GM21717 (cell line): ENCODE measurements around the gene GSG1L2.

Experiments
- ATAC-seq: cut with Tn5 transposase; IDR thresholded peaks from one replicate; pipeline ENCODE4 v1.9.1; 2021; ENCODE audit warnings: mild to moderate bottlenecking, moderate library complexity; ENCODE audit not compliant: unreplicated experiment

Gene GSG1L2

DNA sequence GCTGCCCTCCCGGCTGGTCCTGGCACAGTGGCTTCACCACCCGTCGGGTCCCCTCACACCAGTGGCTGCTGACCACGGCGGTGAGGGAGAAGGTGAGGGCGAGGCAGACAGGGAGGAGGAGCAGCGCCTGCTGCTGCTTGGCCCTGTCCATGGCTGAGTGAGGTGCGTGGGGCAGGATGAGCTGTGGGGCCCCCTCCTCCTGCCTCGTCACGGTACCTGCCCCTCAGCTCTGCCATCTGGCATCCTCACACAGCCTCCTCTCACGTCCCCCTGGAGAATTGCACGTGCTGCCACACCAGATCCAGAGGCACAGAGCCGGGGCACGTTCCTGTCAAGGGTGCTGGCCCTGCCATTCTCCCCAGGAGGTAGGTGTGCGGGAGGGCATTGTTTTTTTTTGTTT is at the start of gene GSG1L2:
TSS of gene GSG1L2 (minus strand) at position 159 of the 400 bp plus-strand sequence. CDS start at position 151, 8 bp downstream.
- no peak for ATAC-seq

DNA sequence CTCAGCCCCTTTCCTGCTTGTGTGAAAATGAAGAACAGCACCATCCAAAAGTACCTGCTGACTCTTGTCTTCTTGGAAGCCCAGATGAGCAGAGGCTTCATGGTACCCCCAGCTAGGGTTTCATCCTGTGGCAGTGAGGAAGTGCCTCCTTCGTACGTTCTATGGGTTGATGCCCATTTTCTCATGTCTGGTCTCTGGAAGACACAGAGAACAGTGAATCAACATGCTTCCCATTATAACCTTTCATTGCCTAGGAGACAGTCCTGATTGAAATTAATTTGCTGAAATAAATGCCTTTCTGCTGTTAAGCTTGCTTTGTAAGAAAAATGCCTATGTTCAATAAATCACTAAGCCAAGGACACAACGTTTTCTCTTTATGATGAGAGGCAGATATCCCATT is 46.7 kb upstream of the GSG1L2 start:
- ATAC-seq = no peak

DNA sequence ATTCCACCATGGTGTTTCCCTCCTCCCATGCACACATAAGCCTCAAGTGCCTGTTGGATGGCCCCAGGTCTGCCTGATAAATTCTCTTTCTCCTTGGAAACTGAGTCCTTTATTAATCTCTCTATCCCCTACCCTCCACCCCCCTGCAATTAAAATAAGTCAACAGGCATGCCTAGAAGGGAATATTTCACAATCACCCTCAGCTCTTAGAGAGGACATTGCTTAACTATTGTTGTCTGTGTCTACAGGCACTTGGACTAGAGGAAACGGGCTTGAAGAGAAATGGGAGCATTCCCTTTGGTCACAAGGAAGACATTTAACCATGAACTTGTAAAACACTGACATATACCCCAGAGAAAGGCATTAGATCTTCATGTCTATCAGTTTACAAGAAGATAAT is 43.7 kb upstream of the GSG1L2 start:
- no peak for ATAC-seq

DNA sequence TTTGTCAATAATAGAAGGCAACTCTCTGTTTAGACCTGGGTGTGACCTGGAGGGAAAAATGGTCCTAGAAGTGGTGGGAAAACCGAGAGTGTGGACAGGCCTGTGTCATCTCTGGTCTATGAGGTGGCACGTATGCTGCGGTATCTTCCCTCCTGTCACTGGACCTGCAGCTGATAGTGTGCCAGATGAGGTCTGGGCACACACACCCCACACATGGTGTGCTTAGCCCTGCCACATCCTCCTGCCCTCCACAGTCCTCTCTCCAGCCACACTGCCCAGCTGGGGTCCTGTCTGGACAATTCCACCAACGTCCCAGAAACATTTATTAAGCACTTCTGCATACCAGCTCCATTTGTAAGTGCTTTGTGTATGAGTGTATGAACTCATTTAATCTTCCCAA is 41.1 kb upstream of the GSG1L2 start:
- no peak for ATAC-seq

DNA sequence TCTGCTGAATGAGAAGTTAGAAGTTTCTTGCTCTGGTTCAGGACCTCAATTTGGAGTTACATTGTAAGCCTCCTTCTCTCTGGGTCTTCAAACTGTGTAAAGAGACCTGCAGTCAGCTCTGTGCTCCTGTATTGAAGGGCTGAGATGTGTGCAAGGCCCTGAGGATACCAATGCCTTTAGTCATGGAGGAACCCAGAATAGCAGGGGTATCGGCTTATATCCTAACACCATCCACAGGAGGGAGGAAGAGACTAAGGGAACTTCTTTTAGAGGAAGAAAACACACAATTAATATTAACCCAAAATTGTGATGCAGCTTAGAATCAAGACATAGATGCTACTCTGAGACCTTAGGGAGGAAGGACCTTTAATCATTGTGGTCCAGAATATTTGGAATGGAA is 40.3 kb upstream of the GSG1L2 start:
- no peak for ATAC-seq

- ATAC-seq = no peak
Measured at GRCh38 chr17:9860851-9861250, 39.0 kb upstream of the GSG1L2 start.

GRCh38 chr17:9859781-9860180 is 37.9 kb upstream of the GSG1L2 start:
- no peak for ATAC-seq

DNA sequence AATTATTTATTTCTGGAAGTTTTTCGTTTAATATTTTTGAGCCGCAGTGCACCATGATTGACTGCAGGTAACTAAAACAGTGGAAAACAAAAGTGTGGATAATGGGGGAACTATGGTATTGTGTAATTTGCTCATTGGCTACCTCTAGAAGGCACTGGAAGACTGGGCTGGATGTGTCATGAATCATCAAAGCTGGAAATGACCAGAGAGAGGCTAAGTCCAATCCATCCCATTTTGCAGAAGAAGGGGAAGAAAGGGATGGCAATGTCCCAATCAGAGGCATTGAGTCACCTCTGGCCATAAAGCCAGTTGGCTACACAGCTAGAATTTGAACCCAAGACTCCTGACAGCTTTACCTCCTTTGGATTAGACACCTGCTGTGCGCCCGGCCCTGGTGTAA is 33.2 kb upstream of the GSG1L2 start:
- no peak for ATAC-seq

DNA sequence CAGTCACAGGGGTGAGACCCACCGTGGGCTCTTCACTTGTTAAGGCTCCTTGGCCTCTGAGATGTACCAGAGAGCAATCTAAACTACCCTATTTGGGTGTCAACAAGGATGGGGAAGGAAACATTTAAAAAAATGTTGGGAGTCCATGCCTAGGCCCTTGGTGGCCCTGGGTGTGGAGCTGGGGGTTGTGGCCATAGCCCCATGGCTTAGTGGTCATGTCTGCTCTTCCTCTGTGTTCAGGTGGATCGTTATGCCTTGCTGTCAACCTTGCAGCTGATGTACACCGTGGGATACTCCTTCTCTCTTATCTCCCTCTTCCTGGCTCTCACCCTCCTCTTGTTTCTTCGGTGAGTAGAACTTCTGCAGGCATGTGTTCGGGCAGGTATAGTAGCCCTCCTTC is 32.4 kb upstream of the GSG1L2 start:
- no peak for ATAC-seq

GRCh38 chr17:9850151-9850550 is 28.3 kb upstream of the GSG1L2 start:
- no peak for ATAC-seq

DNA sequence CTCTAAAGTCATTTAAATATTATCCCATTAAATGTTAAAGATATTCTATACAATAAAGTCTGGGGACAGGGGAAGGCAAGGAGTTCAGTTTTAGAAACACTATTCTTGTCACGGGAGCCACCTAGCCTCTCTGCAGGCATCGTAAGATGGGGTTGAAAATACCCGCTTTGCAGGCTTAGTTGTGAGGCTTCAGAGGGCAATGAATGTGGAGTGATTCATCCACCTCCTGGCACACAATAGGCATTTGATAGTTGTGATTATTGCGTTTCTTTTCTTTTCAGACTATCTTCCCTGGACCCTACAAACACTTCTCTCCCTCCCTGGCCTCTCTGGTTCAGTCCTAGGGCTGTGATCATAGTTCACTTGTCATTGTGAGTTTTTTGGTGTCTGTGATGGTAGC is 23.4 kb upstream of the GSG1L2 start:
- ATAC-seq = no peak

GRCh38 chr17:9844153-9844552 is 22.3 kb upstream of the GSG1L2 start:
- ATAC-seq = no peak

DNA sequence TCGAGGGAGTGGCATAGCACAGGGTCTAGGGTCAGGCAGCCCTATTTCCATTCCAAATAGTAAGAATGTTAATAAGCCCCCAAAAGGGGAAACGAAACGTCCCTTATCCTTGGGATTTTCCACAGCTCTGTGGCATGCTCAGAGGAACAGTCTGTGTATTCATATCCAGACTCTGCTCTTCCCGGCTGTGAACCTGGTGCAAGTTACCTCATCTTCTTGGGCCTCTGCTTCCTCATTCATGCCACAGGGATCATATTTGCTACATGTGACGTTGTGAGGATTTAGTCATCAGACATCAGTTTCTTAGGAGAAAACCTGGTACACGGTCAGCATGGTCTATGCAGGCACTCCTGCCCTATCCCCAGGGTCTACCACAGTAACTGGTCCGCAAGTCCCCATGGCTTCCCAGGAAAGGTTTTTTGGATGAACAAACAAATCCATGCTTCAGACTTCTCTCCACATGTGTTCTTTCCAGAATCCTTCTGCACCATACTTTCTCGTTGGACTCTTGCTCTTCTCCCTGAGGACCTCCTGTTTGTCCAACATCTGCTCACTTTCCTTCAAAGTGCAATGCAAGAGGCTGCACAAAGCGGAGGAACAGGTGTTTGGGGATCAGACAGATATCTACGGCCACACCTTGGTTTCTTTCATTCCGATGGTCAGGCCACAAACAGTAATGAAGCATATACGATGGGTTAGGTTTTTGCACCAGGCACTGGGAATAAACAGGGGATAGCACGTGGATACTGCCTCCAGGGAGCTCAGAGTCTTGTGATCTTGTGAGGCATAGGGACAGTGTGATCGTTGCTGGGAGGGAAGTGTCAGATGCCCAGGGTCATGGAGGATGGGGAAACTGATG is 21.5 kb upstream of the GSG1L2 start:
- no peak for ATAC-seq

- no peak for ATAC-seq
Measured at GRCh38 chr17:9842057-9842758, 20.3 kb upstream of the GSG1L2 start.

DNA sequence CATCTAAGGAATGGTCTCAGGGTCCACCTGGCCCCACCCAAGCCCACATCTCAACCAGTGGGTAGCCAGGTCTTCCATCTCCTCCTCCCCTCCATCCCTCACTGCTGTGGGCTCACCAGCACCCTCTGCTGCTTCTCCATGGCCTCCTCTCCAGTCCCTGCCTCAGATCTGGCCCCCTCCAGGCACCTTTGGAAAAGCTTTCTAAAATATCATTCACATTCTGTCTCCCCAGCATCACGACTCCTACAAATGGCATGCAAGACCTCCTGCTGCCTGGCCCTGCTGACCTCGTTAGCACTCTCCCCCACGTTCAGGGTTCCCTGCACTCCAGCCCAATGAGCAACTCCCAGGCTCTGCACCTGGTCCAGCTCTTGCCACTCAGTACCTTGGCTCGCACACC is 17.6 kb upstream of the GSG1L2 start:
- ATAC-seq = no peak

- ATAC-seq = no peak
Measured at GRCh38 chr17:9837551-9838471, 15.9 kb upstream of the GSG1L2 start.

- no peak for ATAC-seq
Measured at GRCh38 chr17:9833922-9834321, 12.0 kb upstream of the GSG1L2 start.

DNA sequence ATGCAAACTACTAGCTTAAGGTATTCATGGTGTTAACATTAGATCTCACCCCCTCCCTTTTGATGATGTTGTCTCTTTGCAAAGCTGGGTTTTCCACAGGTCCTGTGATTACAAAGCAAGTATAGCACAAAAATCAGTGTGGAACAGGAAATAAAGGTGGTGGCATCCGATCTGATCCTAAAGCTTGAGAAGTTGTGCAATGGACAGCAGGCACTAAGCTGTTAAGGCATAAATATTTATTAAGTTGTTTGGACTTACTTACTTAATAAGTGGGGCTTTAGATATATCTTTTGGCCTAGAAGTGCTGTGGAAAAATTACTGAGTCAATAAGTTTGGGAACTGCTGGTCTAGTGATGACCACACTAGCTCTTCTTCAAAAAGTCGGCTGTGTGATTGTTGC is 8.8 kb upstream of the GSG1L2 start:
- ATAC-seq = no peak

DNA sequence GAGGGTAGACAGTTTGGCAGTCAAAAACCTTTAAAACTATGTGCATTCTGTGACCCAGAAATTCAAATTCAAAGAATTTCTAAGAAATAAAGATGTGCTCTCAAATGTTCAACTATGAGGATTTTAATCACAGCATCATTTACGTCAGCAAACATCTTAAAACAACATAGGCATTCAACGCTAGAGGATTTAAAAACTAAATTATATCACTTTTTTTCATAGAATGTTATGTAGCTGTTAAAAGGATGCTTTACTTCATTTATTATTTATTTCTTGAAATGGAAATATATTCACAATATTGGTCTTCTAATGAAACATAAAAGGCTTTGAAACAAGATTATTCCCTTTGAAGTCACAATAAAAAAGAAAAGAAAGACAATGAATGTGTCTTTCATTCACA is 7.5 kb upstream of the GSG1L2 start:
- ATAC-seq = no peak

DNA sequence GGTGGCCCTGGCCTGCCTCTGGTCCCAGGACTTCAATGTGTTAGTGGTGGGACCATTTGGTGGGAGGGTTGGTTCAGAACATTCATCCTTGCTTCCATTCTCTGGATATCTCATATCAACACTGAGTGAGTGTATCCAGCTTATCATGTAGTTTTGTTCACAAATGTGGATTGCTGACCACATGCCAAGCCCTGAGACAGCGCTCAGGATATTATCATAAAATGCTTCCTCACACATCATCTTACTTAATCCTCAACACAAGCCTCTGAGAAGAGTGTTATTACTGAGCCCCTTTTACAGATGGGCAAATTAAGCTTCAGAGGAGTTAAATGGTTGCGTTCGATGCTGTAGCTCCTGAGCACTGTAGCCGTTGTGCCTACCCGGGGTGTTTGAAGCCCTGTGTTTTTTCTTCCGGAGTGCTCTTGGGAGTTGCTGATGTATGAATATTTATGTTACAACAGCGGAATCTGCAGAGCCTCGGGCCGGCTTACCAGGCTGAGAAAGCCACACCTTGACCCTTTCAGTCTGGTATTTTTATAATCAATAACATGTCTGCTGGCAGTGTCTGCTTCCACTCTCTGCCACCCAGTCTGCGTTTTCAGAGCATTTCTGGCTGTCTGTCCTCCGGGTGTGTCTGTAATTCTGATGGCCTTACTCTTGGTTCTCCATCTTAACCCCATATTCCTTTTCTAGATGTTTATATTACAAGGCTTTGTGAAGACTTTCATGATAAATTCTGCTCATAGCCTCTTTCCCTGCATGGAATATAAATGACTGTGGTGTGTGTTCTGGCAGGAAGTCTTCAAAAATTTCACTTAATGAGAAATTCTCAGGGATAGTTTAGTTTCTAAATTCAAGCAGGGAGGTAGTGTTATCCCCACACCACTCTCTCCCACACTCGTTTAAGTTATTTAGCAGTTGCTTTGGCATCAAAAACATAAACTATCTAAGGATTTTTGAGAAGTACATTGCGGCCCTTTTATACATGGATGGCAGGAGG is 6.7 kb upstream of the GSG1L2 start:
- ATAC-seq = no peak
